Measurements from ENCODE around the gene LRRC74B.

Gene LRRC74B

GRCh38 chr22:21014202-21014725 lies 31.5 kb upstream of the LRRC74B start:
- H3K27me3 ChIP-seq (ENCODE audit: control insufficient read depth in 5 of 5, insufficient read depth in 4 of 5, low read length in 5 of 5), result peaks cover 0 to 2% (median 0%) of the 10 kb centered on the region in 5 donors
- peak overlapping the region in 3 of 5 donors; percentile 52 to 68 (median 56) for H3K9ac ChIP-seq (ENCODE audit: low read length in 5 of 5)
- peak overlapping the region; percentile 54 to 73 (median 65) for H3K4me3 ChIP-seq (ENCODE audit: low read depth in 1 of 5, low read length in 5 of 5)

GRCh38 chr22:21014726-21015465 lies 30.9 kb upstream of the LRRC74B start, which contains the start of gene P2RX6:
Gene P2RX6, plus strand, starts transcription at chr22:21015165. Its CDS starts 10 bp downstream, at chr22:21015175.
- peak within 1 kb of the TSS; percentile 54 to 73 (median 65) for H3K4me3 ChIP-seq (ENCODE audit: low read depth in 1 of 5, low read length in 5 of 5)
- peaks cover 0 to 2% (median 0%) of the 10 kb centered on the region in 5 donors for H3K27me3 ChIP-seq (ENCODE audit: control insufficient read depth in 5 of 5, insufficient read depth in 4 of 5, low read length in 5 of 5)
- H3K27ac ChIP-seq (ENCODE audit: low read depth, low read length), result no peak within 1 kb of the TSS
- no peaks in the 10 kb centered on the region for H3K9me3 ChIP-seq (ENCODE audit: control insufficient read depth in 5 of 5, low read length in 5 of 5)
- peaks cover 2 to 31% (median 23%) of the 10 kb centered on the region in 5 donors for H3K4me1 ChIP-seq (ENCODE audit: control insufficient read depth in 5 of 5, insufficient read depth in 5 of 5, low read length in 5 of 5)
- no peaks in the 10 kb centered on the region for H3K36me3 ChIP-seq (ENCODE audit: control insufficient read depth in 5 of 5, insufficient read depth in 5 of 5, low read length in 5 of 5)
- H3K9ac ChIP-seq (ENCODE audit: low read length in 5 of 5), result peak within 1 kb of the TSS in 3 of 5 donors; percentile 52 to 68 (median 56)

More at GRCh38 chr22:21014202-21014725, 31.5 kb upstream of the LRRC74B start:
- Histone ChIP-seq H3K36me3 (ENCODE audit: control insufficient read depth in 5 of 5, insufficient read depth in 5 of 5, low read length in 5 of 5) (no peaks in the 10 kb centered on the region), H3K9me3 (ENCODE audit: control insufficient read depth in 5 of 5, low read length in 5 of 5) (no peaks in the 10 kb centered on the region), H3K4me1 (ENCODE audit: control insufficient read depth in 5 of 5, insufficient read depth in 5 of 5, low read length in 5 of 5) (peaks cover 2 to 31% (median 23%) of the 10 kb centered on the region in 5 donors), H3K27ac (ENCODE audit: low read depth, low read length) (no peak overlapping the region)

DNA sequence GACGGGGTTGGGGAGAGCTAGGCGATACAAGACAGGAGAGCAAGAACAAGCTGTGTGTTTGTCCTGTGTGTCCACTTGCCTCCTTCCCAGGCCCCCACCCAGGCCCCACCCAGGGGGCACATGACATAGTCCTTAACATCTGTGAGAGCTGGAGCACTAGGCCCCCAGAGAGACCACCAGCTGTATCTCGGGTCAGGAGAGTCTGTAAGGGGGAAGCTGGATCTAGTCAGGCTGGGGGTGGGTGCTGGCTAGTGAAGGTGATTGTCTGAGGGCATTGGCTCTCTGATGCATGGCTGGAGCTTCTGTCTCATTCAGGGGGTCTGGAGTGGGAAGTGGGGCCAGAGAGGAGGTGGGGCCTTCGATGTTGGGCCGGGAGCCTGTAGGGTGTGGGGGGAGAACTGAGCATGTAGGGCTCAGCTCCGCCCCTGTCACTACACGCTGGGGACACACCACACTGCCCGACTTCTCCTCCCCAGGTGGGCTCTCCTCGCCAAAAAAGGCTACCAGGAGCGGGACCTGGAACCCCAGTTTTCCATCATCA lies 30.2 kb upstream of the LRRC74B start:
- H3K27ac ChIP-seq (ENCODE audit: low read depth, low read length), result no peak overlapping the region
- no peaks in the 10 kb centered on the region for H3K9me3 ChIP-seq (ENCODE audit: control insufficient read depth in 5 of 5, low read length in 5 of 5)
- H3K36me3 ChIP-seq (ENCODE audit: control insufficient read depth in 5 of 5, insufficient read depth in 5 of 5, low read length in 5 of 5), result no peaks in the 10 kb centered on the region
- peak overlapping the region in 2 of 5 donors; percentile 54 to 73 for H3K4me3 ChIP-seq (ENCODE audit: low read depth in 1 of 5, low read length in 5 of 5)
- peak overlapping the region in 1 of 5 donors; percentile 20 for H3K9ac ChIP-seq (ENCODE audit: low read length in 5 of 5)
- H3K4me1 ChIP-seq (ENCODE audit: control insufficient read depth in 5 of 5, insufficient read depth in 5 of 5, low read length in 5 of 5), result peaks cover 2 to 31% (median 23%) of the 10 kb centered on the region in 5 donors
- peaks cover 0 to 2% (median 0%) of the 10 kb centered on the region in 5 donors for H3K27me3 ChIP-seq (ENCODE audit: control insufficient read depth in 5 of 5, insufficient read depth in 4 of 5, low read length in 5 of 5)

DNA sequence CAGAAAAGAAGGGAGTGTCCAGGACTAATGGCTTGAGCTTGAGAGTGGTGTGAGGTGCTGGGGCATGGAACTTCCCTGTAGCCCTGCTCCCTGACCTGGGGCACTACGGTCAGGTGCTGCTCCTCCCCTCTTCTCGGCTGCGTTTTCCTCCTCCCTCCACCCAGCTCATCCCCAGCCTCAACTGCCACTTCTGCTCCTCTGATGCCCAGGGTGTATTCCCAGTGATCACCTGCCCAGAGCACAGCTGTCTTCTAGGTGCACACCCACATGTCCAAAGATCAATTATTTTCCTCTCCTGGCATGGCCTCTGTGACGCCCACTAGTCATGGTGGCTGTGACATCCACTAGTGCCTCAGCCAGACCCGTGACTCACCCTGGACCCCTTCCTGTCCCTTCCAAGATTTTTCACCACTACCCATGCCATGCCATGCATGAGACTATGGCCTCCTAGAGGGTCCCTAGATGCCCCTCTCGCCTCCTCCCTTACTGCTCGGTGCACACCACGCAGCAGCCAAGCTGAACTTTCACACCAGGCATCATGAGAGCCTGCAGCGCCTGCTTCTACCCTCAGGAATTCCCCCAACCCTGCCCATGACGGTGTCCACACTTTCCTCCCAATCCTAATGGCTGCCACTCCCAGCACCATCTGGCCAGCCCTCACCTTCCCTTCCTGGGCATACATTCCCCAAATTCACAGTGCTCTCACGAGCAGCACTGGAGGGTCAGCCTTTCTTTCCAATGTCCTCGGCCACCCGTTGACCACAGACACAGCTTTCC lies 28.9 kb upstream of the LRRC74B start:
- H3K36me3 ChIP-seq (ENCODE audit: control insufficient read depth in 5 of 5, insufficient read depth in 5 of 5, low read length in 5 of 5), result no peaks in the 10 kb centered on the region
- H3K27me3 ChIP-seq (ENCODE audit: control insufficient read depth in 5 of 5, insufficient read depth in 4 of 5, low read length in 5 of 5), result peaks cover 0 to 2% (median 0%) of the 10 kb centered on the region in 5 donors
- no peak overlapping the region for H3K4me3 ChIP-seq (ENCODE audit: low read depth in 1 of 5, low read length in 5 of 5)
- no peaks in the 10 kb centered on the region for H3K9me3 ChIP-seq (ENCODE audit: control insufficient read depth in 5 of 5, low read length in 5 of 5)
- H3K4me1 ChIP-seq (ENCODE audit: control insufficient read depth in 5 of 5, insufficient read depth in 5 of 5, low read length in 5 of 5), result peaks cover 2 to 31% (median 23%) of the 10 kb centered on the region in 5 donors
- peak overlapping the region in 1 of 5 donors; percentile 37 for H3K9ac ChIP-seq (ENCODE audit: low read length in 5 of 5)
- no peak overlapping the region for H3K27ac ChIP-seq (ENCODE audit: low read depth, low read length)

DNA sequence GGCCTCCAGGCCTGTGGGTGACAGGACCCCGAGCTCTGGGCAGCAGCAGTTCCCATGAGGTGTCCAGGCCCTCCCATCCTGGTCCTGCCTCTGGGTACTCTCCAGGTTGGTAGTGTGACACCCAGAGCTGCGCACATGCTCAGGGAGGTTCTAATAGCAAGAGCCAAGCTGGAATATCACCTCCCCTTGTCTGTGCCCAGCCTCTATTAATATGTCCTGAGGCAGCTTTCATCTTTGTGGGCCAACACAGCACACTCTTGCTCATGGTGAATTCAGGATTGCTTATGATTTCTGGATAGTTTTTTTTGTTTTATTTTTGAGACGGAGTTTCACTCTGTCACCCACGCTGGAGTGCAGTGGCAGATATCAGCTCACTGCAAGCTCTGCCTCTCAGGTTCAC lies 27.4 kb upstream of the LRRC74B start:
- peaks cover 0 to 2% (median 0%) of the 10 kb centered on the region in 5 donors for H3K27me3 ChIP-seq (ENCODE audit: control insufficient read depth in 5 of 5, insufficient read depth in 4 of 5, low read length in 5 of 5)
- peaks cover 2 to 31% (median 23%) of the 10 kb centered on the region in 5 donors for H3K4me1 ChIP-seq (ENCODE audit: control insufficient read depth in 5 of 5, insufficient read depth in 5 of 5, low read length in 5 of 5)
- no peaks in the 10 kb centered on the region for H3K36me3 ChIP-seq (ENCODE audit: control insufficient read depth in 5 of 5, insufficient read depth in 5 of 5, low read length in 5 of 5)
- H3K9ac ChIP-seq (ENCODE audit: low read length in 5 of 5), result no peak overlapping the region
- H3K4me3 ChIP-seq (ENCODE audit: low read depth in 1 of 5, low read length in 5 of 5), result no peak overlapping the region
- H3K27ac ChIP-seq (ENCODE audit: low read depth, low read length), result no peak overlapping the region
- no peaks in the 10 kb centered on the region for H3K9me3 ChIP-seq (ENCODE audit: control insufficient read depth in 5 of 5, low read length in 5 of 5)

GRCh38 chr22:21020802-21021429 lies 24.8 kb upstream of the LRRC74B start:
- Histone ChIP-seq H3K36me3 (ENCODE audit: control insufficient read depth in 5 of 5, insufficient read depth in 5 of 5, low read length in 5 of 5) (peaks cover 0 to 2% (median 0%) of the 10 kb centered on the region in 5 donors), H3K27me3 (ENCODE audit: control insufficient read depth in 5 of 5, insufficient read depth in 4 of 5, low read length in 5 of 5) (peaks cover 0 to 2% (median 0%) of the 10 kb centered on the region in 5 donors), H3K9ac (ENCODE audit: low read length in 5 of 5) (no peak overlapping the region), H3K9me3 (ENCODE audit: control insufficient read depth in 5 of 5, low read length in 5 of 5) (no peaks in the 10 kb centered on the region), H3K27ac (ENCODE audit: low read depth, low read length) (no peak overlapping the region), H3K4me3 (ENCODE audit: low read depth in 1 of 5, low read length in 5 of 5) (no peak overlapping the region), H3K4me1 (ENCODE audit: control insufficient read depth in 5 of 5, insufficient read depth in 5 of 5, low read length in 5 of 5) (peaks cover 0 to 8% (median 0%) of the 10 kb centered on the region in 5 donors)

- Histone ChIP-seq H3K27ac (ENCODE audit: low read depth, low read length) (no peak overlapping the region), H3K36me3 (ENCODE audit: control insufficient read depth in 5 of 5, insufficient read depth in 5 of 5, low read length in 5 of 5) (peaks cover 0 to 2% (median 0%) of the 10 kb centered on the region in 5 donors), H3K9ac (ENCODE audit: low read length in 5 of 5) (no peak overlapping the region), H3K4me1 (ENCODE audit: control insufficient read depth in 5 of 5, insufficient read depth in 5 of 5, low read length in 5 of 5) (peaks cover 0 to 1% (median 0%) of the 10 kb centered on the region in 5 donors), H3K4me3 (ENCODE audit: low read depth in 1 of 5, low read length in 5 of 5) (no peak overlapping the region), H3K27me3 (ENCODE audit: control insufficient read depth in 5 of 5, insufficient read depth in 4 of 5, low read length in 5 of 5) (peaks cover 0 to 7% (median 0%) of the 10 kb centered on the region in 5 donors), H3K9me3 (ENCODE audit: control insufficient read depth in 5 of 5, low read length in 5 of 5) (no peaks in the 10 kb centered on the region)
Measured at GRCh38 chr22:21022507-21022906, 23.2 kb upstream of the LRRC74B start.

DNA sequence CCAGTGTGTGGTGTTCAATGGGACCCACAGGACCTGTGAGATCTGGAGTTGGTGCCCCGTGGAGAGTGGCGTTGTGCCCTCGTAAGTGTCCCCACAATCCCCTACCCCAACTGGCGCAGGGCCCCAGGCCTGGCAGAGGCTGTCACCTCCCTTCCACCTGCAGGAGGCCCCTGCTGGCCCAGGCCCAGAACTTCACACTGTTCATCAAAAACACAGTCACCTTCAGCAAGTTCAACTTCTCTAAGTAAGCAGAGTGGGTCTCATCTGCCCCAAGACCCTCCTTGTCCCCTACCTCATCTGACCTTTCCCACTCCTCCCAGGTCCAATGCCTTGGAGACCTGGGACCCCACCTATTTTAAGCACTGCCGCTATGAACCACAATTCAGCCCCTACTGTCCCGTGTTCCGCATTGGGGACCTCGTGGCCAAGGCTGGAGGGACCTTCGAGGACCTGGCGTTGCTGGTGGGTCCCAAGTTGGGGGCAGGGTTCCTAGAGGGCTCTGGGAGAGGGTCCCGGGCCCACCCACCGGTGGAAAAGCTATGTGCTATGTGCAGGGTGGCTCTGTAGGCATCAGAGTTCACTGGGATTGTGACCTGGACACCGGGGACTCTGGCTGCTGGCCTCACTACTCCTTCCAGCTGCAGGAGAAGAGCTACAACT lies 22.7 kb upstream of the LRRC74B start:
- no peak overlapping the region for H3K4me3 ChIP-seq (ENCODE audit: low read depth in 1 of 5, low read length in 5 of 5)
- no peak overlapping the region for H3K9ac ChIP-seq (ENCODE audit: low read length in 5 of 5)
- peaks cover 0 to 2% (median 0%) of the 10 kb centered on the region in 5 donors for H3K36me3 ChIP-seq (ENCODE audit: control insufficient read depth in 5 of 5, insufficient read depth in 5 of 5, low read length in 5 of 5)
- peaks cover 0 to 5% (median 0%) of the 10 kb centered on the region in 5 donors for H3K4me1 ChIP-seq (ENCODE audit: control insufficient read depth in 5 of 5, insufficient read depth in 5 of 5, low read length in 5 of 5)
- no peaks in the 10 kb centered on the region for H3K9me3 ChIP-seq (ENCODE audit: control insufficient read depth in 5 of 5, low read length in 5 of 5)
- H3K27me3 ChIP-seq (ENCODE audit: control insufficient read depth in 5 of 5, insufficient read depth in 4 of 5, low read length in 5 of 5), result peaks cover 0 to 7% (median 0%) of the 10 kb centered on the region in 5 donors
- no peak overlapping the region for H3K27ac ChIP-seq (ENCODE audit: low read depth, low read length)

DNA sequence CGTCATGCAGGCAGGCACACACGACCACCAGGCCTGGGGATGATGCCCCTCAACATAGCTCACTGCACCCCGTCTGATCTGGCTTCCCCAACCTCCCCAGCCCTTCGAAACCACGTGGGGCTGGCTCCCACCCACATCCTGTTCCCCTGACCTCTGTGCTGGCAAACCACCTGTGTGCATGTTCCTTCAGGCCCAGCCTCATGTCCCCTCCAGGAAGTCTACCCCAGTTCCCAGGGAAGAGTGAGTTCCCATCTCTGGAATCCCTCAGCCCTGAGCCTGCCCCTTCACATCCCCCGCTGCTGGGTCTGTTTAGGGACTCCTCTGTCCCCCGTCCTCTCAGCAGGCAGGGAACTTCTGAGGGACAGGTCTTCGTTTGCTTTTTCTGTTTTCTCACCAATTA lies 20.5 kb upstream of the LRRC74B start:
- Histone ChIP-seq H3K27me3 (ENCODE audit: control insufficient read depth in 5 of 5, insufficient read depth in 4 of 5, low read length in 5 of 5) (peaks cover 0 to 7% (median 5%) of the 10 kb centered on the region in 5 donors), H3K4me1 (ENCODE audit: control insufficient read depth in 5 of 5, insufficient read depth in 5 of 5, low read length in 5 of 5) (peaks cover 0 to 5% (median 0%) of the 10 kb centered on the region in 5 donors), H3K9ac (ENCODE audit: low read length in 5 of 5) (no peak overlapping the region), H3K36me3 (ENCODE audit: control insufficient read depth in 5 of 5, insufficient read depth in 5 of 5, low read length in 5 of 5) (peaks cover 0 to 2% (median 0%) of the 10 kb centered on the region in 5 donors), H3K9me3 (ENCODE audit: control insufficient read depth in 5 of 5, low read length in 5 of 5) (no peaks in the 10 kb centered on the region), H3K27ac (ENCODE audit: low read depth, low read length) (no peak overlapping the region), H3K4me3 (ENCODE audit: low read depth in 1 of 5, low read length in 5 of 5) (no peak overlapping the region)

All from subcutaneous abdominal adipose tissue (tissue), 5 donors.